Transverse colon (tissue), 4 donors: Measurements from ENCODE around the gene GPC5. TPM values are rescaled to one million over a fixed set of nuclear protein-coding genes. Genes with fewer than 3 reads are reported as not detected.

ENCODE experiments used
- DNase-seq: peaks from one replicate; pipeline ENCODE4 v3.0.0-alpha.2; 2019
- H3K27ac ChIP-seq, 4 donors: fragments of 200-600 bp; sonication (generic); 2 replicates each; pipeline ENCODE4 v1.5.1; 2016 to 2018; ENCODE audit warnings: inconsistent platforms in 4 of 4
- H3K27me3 ChIP-seq: fragments of 200-600 bp; sonication (generic); 2 replicates; pipeline ENCODE4 v1.5.1; 2017; ENCODE audit warnings: inconsistent platforms
- H3K36me3 ChIP-seq, 4 donors: fragments of 200-600 bp; sonication (generic); 2 replicates each; pipeline ENCODE4 v1.5.1; 2017 to 2019; ENCODE audit warnings: inconsistent platforms in 4 of 4
- H3K4me1 ChIP-seq, 4 donors: fragments of 200-600 bp; sonication (generic); 2 replicates each; pipeline ENCODE4 v1.5.1; 2017 to 2020; ENCODE audit warnings: inconsistent platforms in 4 of 4
- H3K4me3 ChIP-seq, 4 donors: fragments of 200-600 bp; sonication (generic); 1 replicate in 1 of 4; 2 replicates in 3 of 4; pipeline versions ENCODE4 v1.5.1 to v1.6.1; 2017 to 2019; ENCODE audit warnings: inconsistent platforms in 4 of 4
- H3K9me3 ChIP-seq, 2 donors: fragments of 200-600 bp; sonication (generic); 2 replicates each; pipeline ENCODE4 v1.5.1; 2017 to 2019; ENCODE audit warnings: inconsistent platforms in 2 of 2
- EP300 ChIP-seq: sonication (generic); formaldehyde crosslinking; IDR thresholded peaks from one replicate; pipeline ENCODE4 v1.6.1; 2017; ENCODE audit warnings: antibody characterized with exemption, low read depth
- POLR2A ChIP-seq: fragments of 450-650 bp; IDR thresholded peaks from one replicate; pipeline ENCODE4 v1.6.1; 2016; ENCODE audit warnings: antibody characterized with exemption, mild to moderate bottlenecking, moderate library complexity
- POLR2AphosphoS5 ChIP-seq, 3 donors: sonication (generic); formaldehyde crosslinking; IDR thresholded peaks; one replicate each; pipeline ENCODE4 v1.6.1; 2016; ENCODE audit warnings: antibody characterized with exemption in 3 of 3
- WGBS, 2 donors: methylation state at CpG; one replicate each; pipeline ENCODE4 v1.1.5; 2018; ENCODE audit warnings: low coverage in 1 of 2; 5-methylcytosine and 5-hydroxymethylcytosine counted together
- in situ Hi-C, 4 donors: fragments of 200-750 bp; cut with MboI; loops; one replicate each; pipeline versions ENCODE4 v1.15.0 to v1.15.1; 2017; ENCODE audit warnings: low sequenced_read_pairs in 3 of 4, low pct_ligation_motif_present in 1 of 4, low pct_unique_long_range_greater_than_20kb in 1 of 4
- intact Hi-C: fragments of 100-400 bp; cut with DNase I; formaldehyde crosslinking; loops from one replicate; pipeline ENCODE4 v1.15.1; 2023; ENCODE audit warnings: low total_unique reads
- total RNA-seq, 4 donors: library from RNA; depleted of rRNA; stranded (reverse); fragments of >200 nt; gene quantifications; one replicate each; pipeline ENCODE4 v1.1.0, GENCODE V29; 2016
- TF ChIP-seq, protein P1 (sequence below), 5 experiments: fragments of 200-600 bp in 3 of 5; fragments of 450-650 bp in 2 of 5; sonication (generic) in 3 of 5; IDR thresholded peaks; 1 replicate in 2 of 5; 2 replicates in 3 of 5; pipeline ENCODE4 v1.5.1; 2016 to 2017; ENCODE audit warnings: antibody characterized with exemption in 5 of 5, inconsistent platforms in 3 of 5, mild to moderate bottlenecking in 2 of 5, moderate library complexity in 1 of 5

Gene GPC5
- total RNA-seq, 4 donors from 2014 or later, result 0.48 to 1.4 TPM; not detected in 2

GRCh38 chr13:92179223-92179622, 780.8 kb downstream of the GPC5 start:
- no peak for DNase-seq
- H3K36me3 ChIP-seq, result no peaks in the 10 kb centered on the region
- H3K27me3 ChIP-seq, result no peaks in the 10 kb centered on the region
- 78 to 100% methylated on average over 1 of the region's 1 CpG for WGBS, 2 donors
- no peak overlapping the region for H3K27ac ChIP-seq
- intact Hi-C loops (no loop called here), in situ Hi-C loops (no loop called here)
- peaks cover 0 to 3% (median 0%) of the 10 kb centered on the region in 4 donors for H3K4me1 ChIP-seq
- no peak for TF ChIP-seq POLR2A
- TF ChIP-seq POLR2AphosphoS5 (IDR thresholded peaks at IDR 0.05), result no peak
- no peak for TF ChIP-seq EP300
- TF ChIP-seq, protein P1, sequence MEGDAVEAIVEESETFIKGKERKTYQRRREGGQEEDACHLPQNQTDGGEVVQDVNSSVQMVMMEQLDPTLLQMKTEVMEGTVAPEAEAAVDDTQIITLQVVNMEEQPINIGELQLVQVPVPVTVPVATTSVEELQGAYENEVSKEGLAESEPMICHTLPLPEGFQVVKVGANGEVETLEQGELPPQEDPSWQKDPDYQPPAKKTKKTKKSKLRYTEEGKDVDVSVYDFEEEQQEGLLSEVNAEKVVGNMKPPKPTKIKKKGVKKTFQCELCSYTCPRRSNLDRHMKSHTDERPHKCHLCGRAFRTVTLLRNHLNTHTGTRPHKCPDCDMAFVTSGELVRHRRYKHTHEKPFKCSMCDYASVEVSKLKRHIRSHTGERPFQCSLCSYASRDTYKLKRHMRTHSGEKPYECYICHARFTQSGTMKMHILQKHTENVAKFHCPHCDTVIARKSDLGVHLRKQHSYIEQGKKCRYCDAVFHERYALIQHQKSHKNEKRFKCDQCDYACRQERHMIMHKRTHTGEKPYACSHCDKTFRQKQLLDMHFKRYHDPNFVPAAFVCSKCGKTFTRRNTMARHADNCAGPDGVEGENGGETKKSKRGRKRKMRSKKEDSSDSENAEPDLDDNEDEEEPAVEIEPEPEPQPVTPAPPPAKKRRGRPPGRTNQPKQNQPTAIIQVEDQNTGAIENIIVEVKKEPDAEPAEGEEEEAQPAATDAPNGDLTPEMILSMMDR (IDR thresholded peaks at IDR 0.05), result no peak
- no peaks in the 10 kb centered on the region for H3K9me3 ChIP-seq
- H3K4me3 ChIP-seq, result no peak overlapping the region

DNA sequence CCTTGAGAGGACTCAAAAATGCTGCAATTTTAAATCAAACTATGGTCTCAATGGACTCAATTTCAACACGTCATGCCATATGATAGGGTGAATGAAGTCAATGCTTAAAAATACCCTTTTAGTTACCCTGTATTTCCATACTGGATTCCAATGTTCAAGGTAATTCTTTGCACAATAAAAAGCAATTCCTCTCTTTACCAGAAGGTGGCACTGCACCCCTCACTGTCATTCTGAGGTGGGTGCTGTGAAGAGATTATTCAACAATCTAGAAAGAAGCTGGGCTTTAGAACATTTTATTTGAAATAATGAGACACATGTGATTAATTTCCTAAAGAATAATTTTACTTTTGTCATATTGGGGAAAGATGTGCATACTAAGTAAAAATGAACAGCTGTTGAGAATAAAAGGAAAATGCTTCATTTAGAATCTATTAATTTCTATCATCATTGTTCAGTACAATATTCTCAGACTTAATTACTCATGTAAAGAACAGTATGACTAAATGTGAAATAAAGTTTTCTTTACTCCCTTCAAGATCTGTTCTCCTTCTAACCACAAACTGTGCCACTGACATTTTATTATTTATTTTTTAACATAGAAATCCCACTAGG, 789.1 kb downstream of the GPC5 start:
- 13% methylated on average over 1 of the region's 1 CpG; no CpG with 5 or more reads in 1 of the 2 donors for WGBS, 2 donors
- H3K4me3 ChIP-seq, result no peak overlapping the region
- no peak overlapping the region for H3K27ac ChIP-seq
- in situ Hi-C loops, result no loop called here
- H3K4me1 ChIP-seq, result no peaks in the 10 kb centered on the region
- H3K27me3 ChIP-seq, result no peaks in the 10 kb centered on the region
- TF ChIP-seq POLR2AphosphoS5 (IDR thresholded peaks at IDR 0.05) (no peak), EP300 (no peak), POLR2A (no peak)
- TF ChIP-seq, protein P1 (IDR thresholded peaks at IDR 0.05), result peak; percentile 75 to 87 (median 86)
- no peak for DNase-seq
- H3K9me3 ChIP-seq, result peaks cover 0 to 6% of the 10 kb centered on the region in 2 donors
- intact Hi-C loops, result no loop called here
- no peaks in the 10 kb centered on the region for H3K36me3 ChIP-seq

- intact Hi-C loops (no loop called here), in situ Hi-C loops (no loop called here)
- DNase-seq, result no peak
- no peak overlapping the region for H3K4me3 ChIP-seq
- no peaks in the 10 kb centered on the region for H3K4me1 ChIP-seq
- 90 to 100% methylated on average over 1 to 2 of the region's 2 CpGs for WGBS, 2 donors
- H3K9me3 ChIP-seq, result peaks cover 0 to 6% of the 10 kb centered on the region in 2 donors
- no peaks in the 10 kb centered on the region for H3K36me3 ChIP-seq
- H3K27ac ChIP-seq, result no peak overlapping the region
- H3K27me3 ChIP-seq, result no peaks in the 10 kb centered on the region
- no peak for TF ChIP-seq POLR2AphosphoS5 (IDR thresholded peaks at IDR 0.05)
- no peak for TF ChIP-seq POLR2A
- TF ChIP-seq, protein P1 (IDR thresholded peaks at IDR 0.05), result no peak
- no peak for TF ChIP-seq EP300
These were observed 790.2 kb downstream of the GPC5 start for GRCh38 chr13:92188574-92188973.

DNA sequence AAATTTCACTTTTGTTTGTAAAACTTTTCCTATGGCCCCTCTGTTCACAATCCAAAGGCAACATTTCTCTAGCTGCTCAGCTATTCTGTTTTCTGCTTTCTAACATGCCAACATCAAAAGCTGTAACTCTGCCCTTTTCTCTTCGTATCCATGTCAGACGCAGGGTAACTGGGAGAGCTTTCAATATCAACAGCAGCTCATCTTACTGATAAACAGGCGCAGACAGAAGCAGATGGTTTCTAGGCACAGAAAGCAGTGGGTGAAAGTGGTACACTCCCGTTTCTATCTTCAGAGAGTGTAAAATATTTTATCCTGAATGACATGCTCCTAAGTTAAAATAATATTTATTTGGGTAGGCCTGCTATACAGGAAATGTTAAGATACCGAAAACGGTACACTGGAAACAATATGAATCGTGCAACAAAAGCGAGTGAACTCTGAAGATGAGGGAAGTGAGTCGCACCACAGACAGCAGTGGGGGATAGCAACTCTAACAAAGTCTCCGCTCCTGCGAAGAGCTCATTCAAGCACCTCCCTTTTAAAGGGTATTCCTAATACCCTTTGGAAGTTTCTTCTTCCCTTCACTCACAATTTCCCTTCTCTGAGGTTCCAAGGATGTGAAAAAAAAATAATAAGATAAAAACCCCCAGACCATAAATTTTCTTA, 798.3 kb downstream of the GPC5 start:
- 58 to 62% methylated on average over 8 to 11 of the region's 11 CpGs for WGBS, 2 donors
- in situ Hi-C loops (no loop called here), intact Hi-C loops (no loop called here)

More for the DNA sequence above, 798.3 kb downstream of the GPC5 start:
- H3K4me3 ChIP-seq, result no peak overlapping the region
- no peaks in the 10 kb centered on the region for H3K36me3 ChIP-seq
- no peak for DNase-seq
- no peak overlapping the region for H3K27ac ChIP-seq
- TF ChIP-seq POLR2AphosphoS5 (IDR thresholded peaks at IDR 0.05), result no peak
- no peak for TF ChIP-seq EP300
- TF ChIP-seq POLR2A, result no peak
- TF ChIP-seq, protein P1 (IDR thresholded peaks at IDR 0.05), result no peak
- H3K4me1 ChIP-seq, result no peaks in the 10 kb centered on the region
- H3K9me3 ChIP-seq, result no peaks in the 10 kb centered on the region
- H3K27me3 ChIP-seq, result no peaks in the 10 kb centered on the region
